Measurements from ENCODE around the gene GJA1. TPM values are rescaled to one million over a fixed set of nuclear protein-coding genes. Genes with fewer than 3 reads are reported as not detected.

GJA1 gene
- total and polyA plus RNA-seq, 2 donors (not counting 1 experiment from before 2014, with no cell fraction given): 77.8 to 209 TPM

DNA sequence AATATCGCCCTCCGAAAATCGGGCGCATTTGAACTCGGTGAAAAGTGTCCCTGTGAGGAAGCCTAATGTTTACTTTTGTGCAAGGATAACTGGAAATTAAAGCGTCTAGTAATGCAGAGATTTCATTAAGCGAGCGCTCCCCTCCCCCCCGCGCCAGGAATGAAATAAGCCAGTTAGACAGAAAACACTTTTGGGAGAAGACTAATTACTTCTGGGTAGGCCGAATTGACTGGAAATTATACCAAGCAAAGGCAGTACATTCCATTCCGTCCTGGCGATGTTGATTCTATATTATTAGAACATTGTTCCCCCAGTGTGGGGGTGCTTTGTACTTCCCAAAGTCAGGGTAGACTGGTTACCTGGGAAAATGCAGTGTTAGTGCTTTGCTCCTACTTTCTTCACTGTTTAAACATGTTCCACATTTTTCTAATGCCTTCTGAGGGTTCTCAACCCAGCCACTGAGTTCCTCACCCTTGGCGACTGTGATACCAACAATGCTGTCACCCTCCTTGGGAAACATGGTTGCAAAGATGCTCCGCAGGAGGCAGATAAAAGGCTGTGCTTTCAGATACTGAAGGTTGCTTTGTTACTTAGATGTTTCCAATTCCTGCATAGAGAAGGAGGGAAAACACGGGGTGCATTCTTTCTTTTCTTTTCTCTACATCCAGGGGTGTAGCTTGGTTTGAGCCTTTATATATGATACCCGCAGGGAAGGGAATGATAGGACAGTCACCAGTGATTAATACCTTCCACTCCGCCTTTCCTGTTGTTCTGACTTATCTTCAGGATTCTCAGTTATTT is 2.6 kb downstream of the GJA1 start:
- DNase-seq (ENCODE audit: low read depth in 2 of 2): peak; percentile 44 to 76
- Histone ChIP-seq H3K36me3 (ENCODE audit: control insufficient read depth, insufficient read depth, low read length) (no peaks in the 10 kb centered on the region), H3K4me1 (ENCODE audit: control insufficient read depth, extremely low read depth, insufficient read depth, low read length) (no peaks in the 10 kb centered on the region), H4K20me1 (ENCODE audit: control insufficient read depth, extremely low read depth, insufficient read depth, low read length) (no peaks in the 10 kb centered on the region), H3K9ac (ENCODE audit: insufficient read depth, low read length) (peak overlapping the region; percentile 60), H3K9me3 (ENCODE audit: control insufficient read depth, insufficient read depth, low read depth, low read length) (no peaks in the 10 kb centered on the region), H3K79me2 (ENCODE audit: control insufficient read depth, insufficient read depth, low read length) (peaks cover 59% of the 10 kb centered on the region), H2AFZ (ENCODE audit: low read length) (peak overlapping the region; percentile 76), H3K4me2 (ENCODE audit: extremely low read depth, insufficient read depth, low read length) (peak overlapping the region; percentile 80), H3K27me3 (ENCODE audit: control insufficient read depth, insufficient read depth, low read length) (no peaks in the 10 kb centered on the region), H3K27ac (ENCODE audit: insufficient read depth, low read length) (peak overlapping the region; percentile 87), H3K4me3 (replicated peaks in 1 of 4; ENCODE audit: control extremely low read depth in 1 of 4, insufficient read depth in 1 of 4, low read depth in 3 of 4, low read length in 4 of 4) (peak overlapping the region; percentile 69 to 94 (median 86))
- TF ChIP-seq, protein P1, sequence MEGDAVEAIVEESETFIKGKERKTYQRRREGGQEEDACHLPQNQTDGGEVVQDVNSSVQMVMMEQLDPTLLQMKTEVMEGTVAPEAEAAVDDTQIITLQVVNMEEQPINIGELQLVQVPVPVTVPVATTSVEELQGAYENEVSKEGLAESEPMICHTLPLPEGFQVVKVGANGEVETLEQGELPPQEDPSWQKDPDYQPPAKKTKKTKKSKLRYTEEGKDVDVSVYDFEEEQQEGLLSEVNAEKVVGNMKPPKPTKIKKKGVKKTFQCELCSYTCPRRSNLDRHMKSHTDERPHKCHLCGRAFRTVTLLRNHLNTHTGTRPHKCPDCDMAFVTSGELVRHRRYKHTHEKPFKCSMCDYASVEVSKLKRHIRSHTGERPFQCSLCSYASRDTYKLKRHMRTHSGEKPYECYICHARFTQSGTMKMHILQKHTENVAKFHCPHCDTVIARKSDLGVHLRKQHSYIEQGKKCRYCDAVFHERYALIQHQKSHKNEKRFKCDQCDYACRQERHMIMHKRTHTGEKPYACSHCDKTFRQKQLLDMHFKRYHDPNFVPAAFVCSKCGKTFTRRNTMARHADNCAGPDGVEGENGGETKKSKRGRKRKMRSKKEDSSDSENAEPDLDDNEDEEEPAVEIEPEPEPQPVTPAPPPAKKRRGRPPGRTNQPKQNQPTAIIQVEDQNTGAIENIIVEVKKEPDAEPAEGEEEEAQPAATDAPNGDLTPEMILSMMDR (conservative IDR thresholded peaks at IDR 0.05 in 1 of 2, IDR thresholded peaks at IDR 0.05 in 1 of 2; ENCODE audit: low read depth in 1 of 2, low read length in 2 of 2): no peak
- no peak for TF ChIP-seq EZH2 (IDR thresholded peaks at IDR 0.05; ENCODE audit: low read length, missing control alignments)

GRCh38 chr6:121438869-121439268 is 3.4 kb downstream of the GJA1 start:
- no peak overlapping the region for H3K27ac ChIP-seq (ENCODE audit: insufficient read depth, low read length)
- peaks cover 62% of the 10 kb centered on the region for H3K79me2 ChIP-seq (ENCODE audit: control insufficient read depth, insufficient read depth, low read length)
- TF ChIP-seq EZH2 (IDR thresholded peaks at IDR 0.05; ENCODE audit: low read length, missing control alignments): no peak
- no peaks in the 10 kb centered on the region for H4K20me1 ChIP-seq (ENCODE audit: control insufficient read depth, extremely low read depth, insufficient read depth, low read length)
- H2AFZ ChIP-seq (ENCODE audit: low read length): no peak overlapping the region
- H3K4me3 ChIP-seq (replicated peaks in 1 of 4; ENCODE audit: control extremely low read depth in 1 of 4, insufficient read depth in 1 of 4, low read depth in 3 of 4, low read length in 4 of 4): peak overlapping the region in 3 of 4 experiments; percentile 8 to 94 (median 78)
- H3K36me3 ChIP-seq (ENCODE audit: control insufficient read depth, insufficient read depth, low read length): no peaks in the 10 kb centered on the region
- no peak overlapping the region for H3K9ac ChIP-seq (ENCODE audit: insufficient read depth, low read length)
- H3K27me3 ChIP-seq (ENCODE audit: control insufficient read depth, insufficient read depth, low read length): no peaks in the 10 kb centered on the region
- no peaks in the 10 kb centered on the region for H3K9me3 ChIP-seq (ENCODE audit: control insufficient read depth, insufficient read depth, low read depth, low read length)
- H3K4me1 ChIP-seq (ENCODE audit: control insufficient read depth, extremely low read depth, insufficient read depth, low read length): no peaks in the 10 kb centered on the region
- peak overlapping the region; percentile 60 for H3K4me2 ChIP-seq (ENCODE audit: extremely low read depth, insufficient read depth, low read length)
- DNase-seq (ENCODE audit: low read depth in 2 of 2): no peak

GRCh38 chr6:121439475-121439874 is 4.0 kb downstream of the GJA1 start:
- Histone ChIP-seq H3K79me2 (ENCODE audit: control insufficient read depth, insufficient read depth, low read length) (peaks cover 68% of the 10 kb centered on the region), H2AFZ (ENCODE audit: low read length) (no peak overlapping the region), H3K36me3 (ENCODE audit: control insufficient read depth, insufficient read depth, low read length) (no peaks in the 10 kb centered on the region), H4K20me1 (ENCODE audit: control insufficient read depth, extremely low read depth, insufficient read depth, low read length) (no peaks in the 10 kb centered on the region), H3K4me3 (replicated peaks in 1 of 4; ENCODE audit: control extremely low read depth in 1 of 4, insufficient read depth in 1 of 4, low read depth in 3 of 4, low read length in 4 of 4) (peak overlapping the region in 3 of 4 experiments; percentile 8 to 78 (median 32)), H3K4me2 (ENCODE audit: extremely low read depth, insufficient read depth, low read length) (peak overlapping the region; percentile 54), H3K9me3 (ENCODE audit: control insufficient read depth, insufficient read depth, low read depth, low read length) (no peaks in the 10 kb centered on the region), H3K27me3 (ENCODE audit: control insufficient read depth, insufficient read depth, low read length) (no peaks in the 10 kb centered on the region), H3K4me1 (ENCODE audit: control insufficient read depth, extremely low read depth, insufficient read depth, low read length) (no peaks in the 10 kb centered on the region), H3K9ac (ENCODE audit: insufficient read depth, low read length) (no peak overlapping the region), H3K27ac (ENCODE audit: insufficient read depth, low read length) (no peak overlapping the region)
- no peak for DNase-seq (ENCODE audit: low read depth in 2 of 2)
- TF ChIP-seq, protein P1 (conservative IDR thresholded peaks at IDR 0.05 in 1 of 2, IDR thresholded peaks at IDR 0.05 in 1 of 2; ENCODE audit: low read depth in 1 of 2, low read length in 2 of 2): no peak
- TF ChIP-seq EZH2 (IDR thresholded peaks at IDR 0.05; ENCODE audit: low read length, missing control alignments): no peak
